ENCODE data around the gene ALB.

The ALB gene

DNA sequence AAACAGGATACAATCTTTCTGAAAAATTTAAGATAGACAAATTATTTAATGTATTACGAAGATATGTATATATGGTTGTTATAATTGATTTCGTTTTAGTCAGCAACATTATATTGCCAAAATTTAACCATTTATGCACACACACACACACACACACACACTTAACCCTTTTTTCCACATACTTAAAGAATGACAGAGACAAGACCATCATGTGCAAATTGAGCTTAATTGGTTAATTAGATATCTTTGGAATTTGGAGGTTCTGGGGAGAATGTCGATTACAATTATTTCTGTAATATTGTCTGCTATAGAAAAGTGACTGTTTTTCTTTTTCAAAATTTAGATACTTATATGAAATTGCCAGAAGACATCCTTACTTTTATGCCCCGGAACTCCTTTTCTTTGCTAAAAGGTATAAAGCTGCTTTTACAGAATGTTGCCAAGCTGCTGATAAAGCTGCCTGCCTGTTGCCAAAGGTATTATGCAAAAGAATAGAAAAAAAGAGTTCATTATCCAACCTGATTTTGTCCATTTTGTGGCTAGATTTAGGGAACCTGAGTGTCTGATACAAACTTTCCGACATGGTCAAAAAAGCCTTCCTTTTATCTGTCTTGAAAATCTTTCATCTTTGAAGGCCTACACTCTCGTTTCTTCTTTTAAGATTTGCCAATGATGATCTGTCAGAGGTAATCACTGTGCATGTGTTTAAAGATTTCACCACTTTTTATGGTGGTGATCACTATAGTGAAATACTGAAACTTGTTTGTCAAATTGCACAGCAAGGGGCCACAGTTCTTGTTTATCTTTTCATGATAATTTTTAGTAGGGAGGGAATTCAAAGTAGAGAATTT, 5.2 kb downstream of the ALB start:
- Histone ChIP-seq H3K9ac (ENCODE audit: low read length) (no peak overlapping the region), H3K27me3 (ENCODE audit: control insufficient read depth, insufficient read depth, low read length) (no peaks in the 10 kb centered on the region), H3K36me3 (ENCODE audit: control insufficient read depth, insufficient read depth, low read length) (no peaks in the 10 kb centered on the region), H3K27ac (ENCODE audit: low read depth, low read length) (no peak overlapping the region), H3K4me1 (ENCODE audit: control insufficient read depth, insufficient read depth, low read length) (no peaks in the 10 kb centered on the region), H3K9me3 (ENCODE audit: control insufficient read depth, insufficient read depth, low read depth, low read length) (no peaks in the 10 kb centered on the region), H3K4me3 (ENCODE audit: low read depth, low read length) (no peak overlapping the region)

DNA sequence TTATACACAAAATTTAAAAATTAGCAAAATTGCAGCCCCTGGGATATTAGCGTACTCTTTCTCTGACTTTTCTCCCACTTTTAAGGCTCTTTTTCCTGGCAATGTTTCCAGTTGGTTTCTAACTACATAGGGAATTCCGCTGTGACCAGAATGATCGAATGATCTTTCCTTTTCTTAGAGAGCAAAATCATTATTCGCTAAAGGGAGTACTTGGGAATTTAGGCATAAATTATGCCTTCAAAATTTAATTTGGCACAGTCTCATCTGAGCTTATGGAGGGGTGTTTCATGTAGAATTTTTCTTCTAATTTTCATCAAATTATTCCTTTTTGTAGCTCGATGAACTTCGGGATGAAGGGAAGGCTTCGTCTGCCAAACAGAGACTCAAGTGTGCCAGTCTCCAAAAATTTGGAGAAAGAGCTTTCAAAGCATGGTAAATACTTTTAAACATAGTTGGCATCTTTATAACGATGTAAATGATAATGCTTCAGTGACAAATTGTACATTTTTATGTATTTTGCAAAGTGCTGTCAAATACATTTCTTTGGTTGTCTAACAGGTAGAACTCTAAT, 6.0 kb downstream of the ALB start:
- no peaks in the 10 kb centered on the region for H3K27me3 ChIP-seq (ENCODE audit: control insufficient read depth, insufficient read depth, low read length)
- H3K27ac ChIP-seq (ENCODE audit: low read depth, low read length): no peak overlapping the region
- H3K4me1 ChIP-seq (ENCODE audit: control insufficient read depth, insufficient read depth, low read length): no peaks in the 10 kb centered on the region
- no peak overlapping the region for H3K9ac ChIP-seq (ENCODE audit: low read length)
- no peaks in the 10 kb centered on the region for H3K9me3 ChIP-seq (ENCODE audit: control insufficient read depth, insufficient read depth, low read depth, low read length)
- H3K4me3 ChIP-seq (ENCODE audit: low read depth, low read length): no peak overlapping the region
- no peaks in the 10 kb centered on the region for H3K36me3 ChIP-seq (ENCODE audit: control insufficient read depth, insufficient read depth, low read length)

DNA sequence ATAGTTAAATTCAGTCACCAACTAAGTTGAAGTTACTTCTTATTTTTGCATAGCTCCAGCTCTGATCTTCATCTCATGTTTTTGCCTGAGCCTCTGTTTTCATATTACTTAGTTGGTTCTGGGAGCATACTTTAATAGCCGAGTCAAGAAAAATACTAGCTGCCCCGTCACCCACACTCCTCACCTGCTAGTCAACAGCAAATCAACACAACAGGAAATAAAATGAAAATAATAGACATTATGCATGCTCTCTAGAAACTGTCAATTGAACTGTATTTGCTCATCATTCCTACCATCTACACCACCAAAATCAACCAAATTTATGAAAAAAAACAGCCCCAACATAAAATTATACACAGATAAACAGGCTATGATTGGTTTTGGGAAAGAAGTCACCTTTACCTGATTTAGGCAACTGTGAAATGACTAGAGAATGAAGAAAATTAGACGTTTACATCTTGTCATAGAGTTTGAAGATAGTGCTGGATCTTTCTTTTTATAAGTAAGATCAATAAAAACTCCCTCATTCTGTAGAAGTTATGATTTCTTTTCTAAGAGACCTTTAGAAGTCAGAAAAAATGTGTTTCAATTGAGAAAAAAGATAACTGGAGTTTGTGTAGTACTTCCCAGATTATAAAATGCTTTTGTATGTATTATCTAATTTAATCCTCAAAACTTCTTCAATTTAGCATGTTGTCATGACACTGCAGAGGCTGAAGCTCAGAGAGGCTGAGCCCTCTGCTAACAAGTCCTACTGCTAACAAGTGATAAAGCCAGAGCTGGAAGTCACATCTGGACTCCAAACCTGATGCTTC, 7.0 kb downstream of the ALB start:
- no peaks in the 10 kb centered on the region for H3K27me3 ChIP-seq (ENCODE audit: control insufficient read depth, insufficient read depth, low read length)
- H3K9ac ChIP-seq (ENCODE audit: low read length): no peak overlapping the region
- no peaks in the 10 kb centered on the region for H3K36me3 ChIP-seq (ENCODE audit: control insufficient read depth, insufficient read depth, low read length)
- H3K4me1 ChIP-seq (ENCODE audit: control insufficient read depth, insufficient read depth, low read length): no peaks in the 10 kb centered on the region
- no peak overlapping the region for H3K27ac ChIP-seq (ENCODE audit: low read depth, low read length)
- no peaks in the 10 kb centered on the region for H3K9me3 ChIP-seq (ENCODE audit: control insufficient read depth, insufficient read depth, low read depth, low read length)
- no peak overlapping the region for H3K4me3 ChIP-seq (ENCODE audit: low read depth, low read length)

DNA sequence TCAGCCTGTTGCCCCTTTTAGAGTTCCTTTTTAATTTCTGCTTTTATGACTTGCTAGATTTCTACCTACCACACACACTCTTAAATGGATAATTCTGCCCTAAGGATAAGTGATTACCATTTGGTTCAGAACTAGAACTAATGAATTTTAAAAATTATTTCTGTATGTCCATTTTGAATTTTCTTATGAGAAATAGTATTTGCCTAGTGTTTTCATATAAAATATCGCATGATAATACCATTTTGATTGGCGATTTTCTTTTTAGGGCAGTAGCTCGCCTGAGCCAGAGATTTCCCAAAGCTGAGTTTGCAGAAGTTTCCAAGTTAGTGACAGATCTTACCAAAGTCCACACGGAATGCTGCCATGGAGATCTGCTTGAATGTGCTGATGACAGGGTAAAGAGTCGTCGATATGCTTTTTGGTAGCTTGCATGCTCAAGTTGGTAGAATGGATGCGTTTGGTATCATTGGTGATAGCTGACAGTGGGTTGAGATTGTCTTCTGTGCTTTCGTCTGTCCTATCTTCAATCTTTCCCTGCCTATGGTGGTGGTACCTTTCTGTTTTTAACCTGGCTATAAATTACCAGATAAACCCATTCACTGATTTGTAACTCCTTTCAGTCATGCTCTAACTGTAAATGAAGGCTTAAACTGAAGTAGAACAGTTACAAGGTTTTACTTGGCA, 7.8 kb downstream of the ALB start:
- Histone ChIP-seq H3K27me3 (ENCODE audit: control insufficient read depth, insufficient read depth, low read length) (no peaks in the 10 kb centered on the region), H3K9ac (ENCODE audit: low read length) (no peak overlapping the region), H3K27ac (ENCODE audit: low read depth, low read length) (no peak overlapping the region), H3K4me3 (ENCODE audit: low read depth, low read length) (no peak overlapping the region), H3K4me1 (ENCODE audit: control insufficient read depth, insufficient read depth, low read length) (no peaks in the 10 kb centered on the region), H3K36me3 (ENCODE audit: control insufficient read depth, insufficient read depth, low read length) (no peaks in the 10 kb centered on the region), H3K9me3 (ENCODE audit: control insufficient read depth, insufficient read depth, low read depth, low read length) (no peaks in the 10 kb centered on the region)

DNA sequence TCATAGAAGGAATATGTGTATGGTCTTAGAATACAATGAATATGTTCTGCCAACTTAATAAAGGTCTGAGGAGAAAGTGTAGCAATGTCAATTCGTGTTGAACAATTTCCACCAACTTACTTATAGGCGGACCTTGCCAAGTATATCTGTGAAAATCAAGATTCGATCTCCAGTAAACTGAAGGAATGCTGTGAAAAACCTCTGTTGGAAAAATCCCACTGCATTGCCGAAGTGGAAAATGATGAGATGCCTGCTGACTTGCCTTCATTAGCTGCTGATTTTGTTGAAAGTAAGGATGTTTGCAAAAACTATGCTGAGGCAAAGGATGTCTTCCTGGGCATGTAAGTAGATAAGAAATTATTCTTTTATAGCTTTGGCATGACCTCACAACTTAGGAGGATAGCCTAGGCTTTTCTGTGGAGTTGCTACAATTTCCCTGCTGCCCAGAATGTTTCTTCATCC, 9.2 kb downstream of the ALB start:
- Histone ChIP-seq H3K27ac (ENCODE audit: low read depth, low read length) (no peak overlapping the region), H3K9me3 (ENCODE audit: control insufficient read depth, insufficient read depth, low read depth, low read length) (no peaks in the 10 kb centered on the region), H3K27me3 (ENCODE audit: control insufficient read depth, insufficient read depth, low read length) (no peaks in the 10 kb centered on the region), H3K4me1 (ENCODE audit: control insufficient read depth, insufficient read depth, low read length) (no peaks in the 10 kb centered on the region), H3K9ac (ENCODE audit: low read length) (no peak overlapping the region), H3K4me3 (ENCODE audit: low read depth, low read length) (no peak overlapping the region), H3K36me3 (ENCODE audit: control insufficient read depth, insufficient read depth, low read length) (no peaks in the 10 kb centered on the region)

DNA sequence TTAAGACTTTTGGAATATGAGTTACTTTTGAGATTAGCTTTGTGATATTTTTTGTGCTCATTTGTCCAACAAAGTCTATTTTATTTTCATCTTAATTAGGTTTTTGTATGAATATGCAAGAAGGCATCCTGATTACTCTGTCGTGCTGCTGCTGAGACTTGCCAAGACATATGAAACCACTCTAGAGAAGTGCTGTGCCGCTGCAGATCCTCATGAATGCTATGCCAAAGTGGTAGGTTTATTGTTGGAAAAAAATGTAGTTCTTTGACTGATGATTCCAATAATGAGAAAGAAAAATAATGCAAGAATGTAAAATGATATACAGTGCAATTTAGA, 10.8 kb downstream of the ALB start:
- H3K4me1 ChIP-seq (ENCODE audit: control insufficient read depth, insufficient read depth, low read length): no peaks in the 10 kb centered on the region
- H3K27ac ChIP-seq (ENCODE audit: low read depth, low read length): no peak overlapping the region
- H3K27me3 ChIP-seq (ENCODE audit: control insufficient read depth, insufficient read depth, low read length): no peaks in the 10 kb centered on the region
- H3K4me3 ChIP-seq (ENCODE audit: low read depth, low read length): no peak overlapping the region
- no peaks in the 10 kb centered on the region for H3K9me3 ChIP-seq (ENCODE audit: control insufficient read depth, insufficient read depth, low read depth, low read length)
- no peak overlapping the region for H3K9ac ChIP-seq (ENCODE audit: low read length)
- H3K36me3 ChIP-seq (ENCODE audit: control insufficient read depth, insufficient read depth, low read length): no peaks in the 10 kb centered on the region

DNA sequence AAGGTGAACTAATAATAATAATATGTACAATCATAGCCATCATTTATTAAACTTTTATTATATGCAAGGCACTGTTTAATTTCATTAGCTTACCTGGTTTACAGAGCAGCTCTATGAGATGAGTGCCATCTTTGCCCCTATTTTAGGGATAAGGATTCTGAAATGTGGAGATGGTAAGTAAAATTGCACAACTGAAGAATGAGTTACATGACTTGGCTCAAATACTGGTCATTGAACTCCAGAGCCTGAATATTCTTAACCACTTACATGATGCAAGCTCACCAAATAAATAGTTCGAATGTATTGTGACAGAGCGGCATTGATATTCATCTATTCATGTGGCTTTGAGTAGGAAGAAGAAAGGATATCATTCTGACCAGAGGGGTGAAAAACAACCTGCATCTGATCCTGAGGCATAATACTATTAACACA, 11.7 kb downstream of the ALB start:
- Histone ChIP-seq H3K9me3 (ENCODE audit: control insufficient read depth, insufficient read depth, low read depth, low read length) (no peaks in the 10 kb centered on the region), H3K4me1 (ENCODE audit: control insufficient read depth, insufficient read depth, low read length) (no peaks in the 10 kb centered on the region), H3K4me3 (ENCODE audit: low read depth, low read length) (no peak overlapping the region), H3K36me3 (ENCODE audit: control insufficient read depth, insufficient read depth, low read length) (no peaks in the 10 kb centered on the region), H3K27ac (ENCODE audit: low read depth, low read length) (no peak overlapping the region), H3K9ac (ENCODE audit: low read length) (no peak overlapping the region), H3K27me3 (ENCODE audit: control insufficient read depth, insufficient read depth, low read length) (no peaks in the 10 kb centered on the region)

DNA sequence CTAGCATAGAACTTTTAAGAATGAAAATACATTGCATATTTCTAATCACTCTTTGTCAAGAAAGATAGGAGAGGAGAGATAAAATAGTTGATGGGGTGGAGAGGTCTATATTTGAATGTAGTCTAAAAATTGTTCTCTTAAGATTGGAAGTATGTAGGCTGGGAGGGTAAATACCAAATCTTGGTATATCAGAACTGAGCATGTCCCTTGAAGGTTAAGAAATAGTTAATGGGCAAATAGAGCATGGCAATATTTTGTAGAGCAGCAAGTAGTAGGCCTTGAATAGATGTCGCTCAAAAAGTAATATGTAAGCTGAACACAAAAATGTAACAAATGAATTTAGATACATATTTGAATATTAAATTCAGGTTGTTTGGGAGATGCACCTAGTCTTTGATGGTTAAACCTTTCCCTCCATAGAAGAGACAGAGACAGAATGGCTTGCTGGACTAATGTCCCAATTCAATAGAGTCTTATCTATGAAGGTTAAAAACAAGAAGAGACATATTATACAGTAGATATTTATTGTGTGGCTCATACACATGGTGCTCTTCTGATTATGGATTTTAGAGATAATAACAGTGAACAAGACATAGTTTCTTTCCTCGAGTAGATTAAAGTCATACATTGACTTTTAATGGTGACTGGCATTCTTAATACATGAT, 12.5 kb downstream of the ALB start:
- Histone ChIP-seq H3K4me1 (ENCODE audit: control insufficient read depth, insufficient read depth, low read length) (no peaks in the 10 kb centered on the region), H3K9me3 (ENCODE audit: control insufficient read depth, insufficient read depth, low read depth, low read length) (no peaks in the 10 kb centered on the region), H3K27me3 (ENCODE audit: control insufficient read depth, insufficient read depth, low read length) (no peaks in the 10 kb centered on the region), H3K27ac (ENCODE audit: low read depth, low read length) (no peak overlapping the region), H3K4me3 (ENCODE audit: low read depth, low read length) (no peak overlapping the region), H3K36me3 (ENCODE audit: control insufficient read depth, insufficient read depth, low read length) (no peaks in the 10 kb centered on the region), H3K9ac (ENCODE audit: low read length) (no peak overlapping the region)

DNA sequence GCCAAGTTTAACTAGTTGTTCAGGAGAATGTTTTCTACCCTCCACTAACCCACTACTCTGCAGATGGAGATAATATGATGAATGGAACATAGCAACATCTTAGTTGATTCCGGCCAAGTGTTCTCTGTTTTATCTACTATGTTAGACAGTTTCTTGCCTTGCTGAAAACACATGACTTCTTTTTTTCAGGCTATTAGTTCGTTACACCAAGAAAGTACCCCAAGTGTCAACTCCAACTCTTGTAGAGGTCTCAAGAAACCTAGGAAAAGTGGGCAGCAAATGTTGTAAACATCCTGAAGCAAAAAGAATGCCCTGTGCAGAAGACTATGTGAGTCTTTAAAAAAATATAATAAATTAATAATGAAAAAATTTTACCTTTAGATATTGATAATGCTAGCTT, 13.3 kb downstream of the ALB start:
- H3K9ac ChIP-seq (ENCODE audit: low read length): no peak overlapping the region
- no peaks in the 10 kb centered on the region for H3K4me1 ChIP-seq (ENCODE audit: control insufficient read depth, insufficient read depth, low read length)
- no peak overlapping the region for H3K4me3 ChIP-seq (ENCODE audit: low read depth, low read length)
- no peak overlapping the region for H3K27ac ChIP-seq (ENCODE audit: low read depth, low read length)
- no peaks in the 10 kb centered on the region for H3K27me3 ChIP-seq (ENCODE audit: control insufficient read depth, insufficient read depth, low read length)
- H3K36me3 ChIP-seq (ENCODE audit: control insufficient read depth, insufficient read depth, low read length): no peaks in the 10 kb centered on the region
- H3K9me3 ChIP-seq (ENCODE audit: control insufficient read depth, insufficient read depth, low read depth, low read length): no peaks in the 10 kb centered on the region

DNA sequence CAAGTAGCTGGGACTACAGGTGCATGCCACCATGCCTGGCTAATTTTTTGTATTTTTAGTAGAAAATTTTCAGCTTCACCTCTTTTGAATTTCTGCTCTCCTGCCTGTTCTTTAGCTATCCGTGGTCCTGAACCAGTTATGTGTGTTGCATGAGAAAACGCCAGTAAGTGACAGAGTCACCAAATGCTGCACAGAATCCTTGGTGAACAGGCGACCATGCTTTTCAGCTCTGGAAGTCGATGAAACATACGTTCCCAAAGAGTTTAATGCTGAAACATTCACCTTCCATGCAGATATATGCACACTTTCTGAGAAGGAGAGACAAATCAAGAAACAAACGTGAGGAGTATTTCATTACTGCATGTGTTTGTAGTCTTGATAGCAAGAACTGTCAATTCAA, 13.9 kb downstream of the ALB start:
- H3K9me3 ChIP-seq (ENCODE audit: control insufficient read depth, insufficient read depth, low read depth, low read length): no peaks in the 10 kb centered on the region
- no peaks in the 10 kb centered on the region for H3K27me3 ChIP-seq (ENCODE audit: control insufficient read depth, insufficient read depth, low read length)
- no peak overlapping the region for H3K27ac ChIP-seq (ENCODE audit: low read depth, low read length)
- H3K4me3 ChIP-seq (ENCODE audit: low read depth, low read length): no peak overlapping the region
- no peak overlapping the region for H3K9ac ChIP-seq (ENCODE audit: low read length)
- no peaks in the 10 kb centered on the region for H3K36me3 ChIP-seq (ENCODE audit: control insufficient read depth, insufficient read depth, low read length)
- no peaks in the 10 kb centered on the region for H3K4me1 ChIP-seq (ENCODE audit: control insufficient read depth, insufficient read depth, low read length)

Data from HUES6 (cell line).